OCI-LY3 (cell line): Measurements from ENCODE around the gene OPCML.

Experiments used
- H2AFZ ChIP-seq: fragments of 200-600, 300-600 bp; shearing (Covaris generic); 2 replicates; pipeline ENCODE4 v1.6.0; 2014; ENCODE audit warnings: antibody characterized with exemption, low read depth, low read length
- H3K27ac ChIP-seq: fragments of 200-600, 300-600 bp; sonication (generic); 2 replicates; pipeline ENCODE4 v1.5.1; 2014; ENCODE audit warnings: mild to moderate bottlenecking, low read length, moderate library complexity, mixed read lengths
- H3K27me3 ChIP-seq: fragments of 200-600, 300-600 bp; sonication (generic); 2 replicates; pipeline ENCODE4 v1.6.1; 2014; ENCODE audit warnings: low read depth, low read length, mixed read lengths
- H3K36me3 ChIP-seq: fragments of 200-600, 300-600 bp; sonication (generic); replicated peaks from 2 replicates; pipeline ENCODE3; 2014; ENCODE audit warnings: low read depth, low read length, mixed read lengths
- H3K4me1 ChIP-seq: fragments of 300-600, 200-600 bp; sonication (generic); 2 replicates; pipeline ENCODE4 v1.6.1; 2014; ENCODE audit warnings: low read length, mixed read lengths
- H3K4me2 ChIP-seq: fragments of 200-600, 300-600 bp; sonication (generic); 2 replicates; pipeline ENCODE4 v1.6.1; 2014; ENCODE audit warnings: low read length, mixed read lengths
- H3K4me3 ChIP-seq: fragments of 300-600, 200-600 bp; sonication (generic); 2 replicates; pipeline ENCODE4 v1.5.1; 2014; ENCODE audit warnings: antibody characterized with exemption, mild to moderate bottlenecking, low read length, moderate library complexity
- H3K79me2 ChIP-seq: fragments of 300-600, 200-600 bp; shearing (Covaris generic); 2 replicates; pipeline ENCODE4 v1.6.1; 2014; ENCODE audit warnings: mild to moderate bottlenecking, low read length, mixed read lengths
- H3K9ac ChIP-seq: fragments of 300-600, 200-600 bp; shearing (Covaris generic); 2 replicates; pipeline ENCODE4 v1.6.0; 2014; ENCODE audit warnings: mild to moderate bottlenecking, low read length, moderate library complexity
- H3K9me3 ChIP-seq: fragments of 200-600, 300-600 bp; shearing (Covaris generic); 2 replicates; pipeline ENCODE4 v1.6.1; 2014; ENCODE audit warnings: low read length, mixed read lengths; ENCODE audit not compliant: insufficient read depth
- H4K20me1 ChIP-seq: fragments of 200-600, 300-600 bp; sonication (generic); 2 replicates; pipeline ENCODE4 v1.6.1; 2016; ENCODE audit warnings: low read length, mixed read lengths; ENCODE audit not compliant: insufficient read depth
- EZH2phosphoT487 ChIP-seq: fragments of 200-600 bp; shearing (Covaris generic); IDR thresholded peaks from 2 replicates; pipeline ENCODE4 v1.6.1; 2018; ENCODE audit warnings: antibody characterized with exemption, mixed run types, low read depth
- TF ChIP-seq, protein P1 (sequence below): fragments of 200-600, 300-600 bp; sonication (generic); IDR thresholded peaks from 2 replicates; pipeline ENCODE4 v1.5.1; 2014; ENCODE audit warnings: antibody characterized with exemption, low read length, low read depth

The OPCML gene

GRCh38 chr11:133249530-133249929 lies 282.8 kb downstream of the OPCML start:
- H2AFZ ChIP-seq, result no peak overlapping the region
- no peak overlapping the region for H3K9ac ChIP-seq
- no peaks in the 10 kb centered on the region for H3K79me2 ChIP-seq
- no peaks in the 10 kb centered on the region for H4K20me1 ChIP-seq
- H3K4me3 ChIP-seq, result no peak overlapping the region
- no peaks in the 10 kb centered on the region for H3K36me3 ChIP-seq
- no peak for TF ChIP-seq EZH2phosphoT487
- TF ChIP-seq, protein P1, sequence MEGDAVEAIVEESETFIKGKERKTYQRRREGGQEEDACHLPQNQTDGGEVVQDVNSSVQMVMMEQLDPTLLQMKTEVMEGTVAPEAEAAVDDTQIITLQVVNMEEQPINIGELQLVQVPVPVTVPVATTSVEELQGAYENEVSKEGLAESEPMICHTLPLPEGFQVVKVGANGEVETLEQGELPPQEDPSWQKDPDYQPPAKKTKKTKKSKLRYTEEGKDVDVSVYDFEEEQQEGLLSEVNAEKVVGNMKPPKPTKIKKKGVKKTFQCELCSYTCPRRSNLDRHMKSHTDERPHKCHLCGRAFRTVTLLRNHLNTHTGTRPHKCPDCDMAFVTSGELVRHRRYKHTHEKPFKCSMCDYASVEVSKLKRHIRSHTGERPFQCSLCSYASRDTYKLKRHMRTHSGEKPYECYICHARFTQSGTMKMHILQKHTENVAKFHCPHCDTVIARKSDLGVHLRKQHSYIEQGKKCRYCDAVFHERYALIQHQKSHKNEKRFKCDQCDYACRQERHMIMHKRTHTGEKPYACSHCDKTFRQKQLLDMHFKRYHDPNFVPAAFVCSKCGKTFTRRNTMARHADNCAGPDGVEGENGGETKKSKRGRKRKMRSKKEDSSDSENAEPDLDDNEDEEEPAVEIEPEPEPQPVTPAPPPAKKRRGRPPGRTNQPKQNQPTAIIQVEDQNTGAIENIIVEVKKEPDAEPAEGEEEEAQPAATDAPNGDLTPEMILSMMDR, result no peak
- no peaks in the 10 kb centered on the region for H3K27me3 ChIP-seq
- no peak overlapping the region for H3K4me2 ChIP-seq
- no peak overlapping the region for H3K27ac ChIP-seq
- no peaks in the 10 kb centered on the region for H3K9me3 ChIP-seq
- no peaks in the 10 kb centered on the region for H3K4me1 ChIP-seq

DNA sequence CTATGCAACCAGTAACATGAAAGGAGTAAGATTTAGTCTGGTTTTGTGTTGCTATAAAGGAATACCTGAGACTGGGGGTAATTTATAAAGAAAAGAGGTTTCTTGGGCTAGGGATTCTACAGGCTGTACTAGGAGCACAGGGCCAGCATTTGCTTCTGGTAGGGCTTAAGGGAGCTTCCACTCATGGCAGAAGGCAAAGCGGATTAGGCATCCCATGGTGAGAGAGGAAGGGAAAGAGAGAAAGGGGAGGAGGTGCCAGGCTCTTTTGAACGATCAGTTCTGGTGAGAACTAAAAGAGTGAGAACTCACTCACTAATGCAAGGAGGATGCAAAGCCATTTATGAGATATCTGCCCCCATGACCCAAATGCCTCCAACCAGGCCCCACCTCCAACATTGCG lies 283.2 kb downstream of the OPCML start:
- Histone ChIP-seq H3K9me3 (no peaks in the 10 kb centered on the region), H3K79me2 (no peaks in the 10 kb centered on the region), H3K27ac (no peak overlapping the region), H3K4me3 (no peak overlapping the region), H3K4me1 (no peaks in the 10 kb centered on the region), H3K27me3 (no peaks in the 10 kb centered on the region), H3K36me3 (no peaks in the 10 kb centered on the region), H3K9ac (no peak overlapping the region), H4K20me1 (no peaks in the 10 kb centered on the region), H3K4me2 (no peak overlapping the region), H2AFZ (no peak overlapping the region)
- TF ChIP-seq EZH2phosphoT487, result no peak
- TF ChIP-seq, protein P1, result no peak

DNA sequence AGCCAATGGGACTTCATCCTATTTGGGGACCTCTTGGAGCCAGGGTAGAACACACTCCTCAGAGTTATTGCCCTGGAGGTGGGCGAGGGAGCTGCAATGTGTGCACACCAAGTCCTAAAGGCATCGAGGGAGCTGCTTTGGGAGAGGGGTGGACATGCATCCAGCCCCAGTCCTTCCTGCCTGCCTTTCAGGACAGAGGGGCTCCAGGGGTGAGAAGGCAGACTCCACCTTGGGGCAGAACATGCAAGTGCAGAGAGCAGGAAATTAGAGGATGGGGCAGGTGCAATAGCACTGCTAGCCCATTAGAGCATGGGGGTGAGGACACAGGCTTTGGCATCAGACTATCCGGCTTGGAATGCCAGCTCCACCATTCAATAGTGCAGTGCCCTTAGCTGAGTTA lies 288.5 kb downstream of the OPCML start:
- no peaks in the 10 kb centered on the region for H3K36me3 ChIP-seq
- no peaks in the 10 kb centered on the region for H3K9me3 ChIP-seq

DNA sequence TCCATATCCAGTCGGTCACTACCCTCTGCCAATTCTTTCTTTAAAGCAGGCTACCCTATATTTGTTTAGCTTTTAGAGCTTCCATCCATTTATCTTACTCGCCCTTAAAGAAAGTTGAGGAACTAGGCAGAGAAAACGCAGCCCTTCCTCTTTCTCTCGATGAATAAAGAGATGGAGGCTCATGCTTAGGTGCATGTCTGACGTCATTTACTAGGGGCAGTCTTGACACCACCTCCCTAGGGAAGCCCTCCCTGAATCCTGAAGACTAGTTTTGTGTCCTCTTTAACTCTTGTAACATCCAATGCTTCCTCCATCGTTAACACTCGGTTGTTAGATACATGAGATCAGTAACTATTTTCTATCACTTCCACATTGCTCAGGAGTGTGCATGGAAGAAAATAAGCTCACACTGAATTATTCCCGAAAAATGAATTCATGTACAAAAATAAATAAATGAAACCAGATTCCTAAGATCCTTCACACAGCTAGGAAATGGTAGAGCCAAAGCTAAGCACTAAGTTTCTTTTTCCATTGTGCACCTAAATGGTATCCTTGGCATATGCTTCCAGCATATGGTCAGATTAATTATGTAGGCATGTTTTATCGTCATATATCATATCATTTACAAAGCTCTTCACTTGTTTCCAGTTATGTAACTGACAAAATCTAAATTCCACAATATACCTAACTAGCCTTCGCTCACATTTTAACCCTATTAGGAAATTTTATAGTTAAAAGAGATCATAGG lies 291.2 kb downstream of the OPCML start:
- Histone ChIP-seq H3K36me3 (no peaks in the 10 kb centered on the region), H2AFZ (no peak overlapping the region), H3K27me3 (no peaks in the 10 kb centered on the region), H3K4me3 (no peak overlapping the region), H3K9ac (no peak overlapping the region), H4K20me1 (no peaks in the 10 kb centered on the region), H3K79me2 (no peaks in the 10 kb centered on the region), H3K4me2 (no peak overlapping the region), H3K27ac (no peak overlapping the region), H3K9me3 (no peaks in the 10 kb centered on the region), H3K4me1 (no peaks in the 10 kb centered on the region)
- no peak for TF ChIP-seq EZH2phosphoT487
- TF ChIP-seq, protein P1, result no peak

More for the DNA sequence above, 288.5 kb downstream of the OPCML start:
- H3K4me1 ChIP-seq, result no peaks in the 10 kb centered on the region
- H3K27me3 ChIP-seq, result no peaks in the 10 kb centered on the region
- H3K27ac ChIP-seq, result no peak overlapping the region
- no peaks in the 10 kb centered on the region for H4K20me1 ChIP-seq
- no peak overlapping the region for H3K4me3 ChIP-seq
- no peak overlapping the region for H3K9ac ChIP-seq
- no peak for TF ChIP-seq EZH2phosphoT487
- TF ChIP-seq, protein P1, result no peak
- no peak overlapping the region for H2AFZ ChIP-seq
- H3K4me2 ChIP-seq, result no peak overlapping the region
- no peaks in the 10 kb centered on the region for H3K79me2 ChIP-seq
